ENCODE data around the gene TUBGCP2. TPM values are rescaled to one million over a fixed set of nuclear protein-coding genes. Genes with fewer than 3 reads are reported as not detected.

TUBGCP2 gene
- total and polyA plus RNA-seq, 11 donors, result 33.5 to 49.5 (median 38.2) TPM

GRCh38 chr10:133318494-133319127, 9.9 kb upstream of the TUBGCP2 start:
- H3K27me3 ChIP-seq, result peaks cover 0 to 15% (median 6%) of the 10 kb centered on the region in 9 donors
- 0 to 10% (median 9%) methylated on average over 25 to 51 of the region's 51 CpGs for WGBS, 4 donors
- H3K27ac ChIP-seq, result no peak overlapping the region
- peak in 4 of 5 donors; percentile 56 to 82 (median 58) for DNase-seq
- no peaks in the 10 kb centered on the region for H3K36me3 ChIP-seq
- TF ChIP-seq CTCF (IDR thresholded peaks at IDR 0.05) (peak; percentile 45 to 73 (median 62)), POLR2A (IDR thresholded peaks at IDR 0.05) (no peak)
- peaks cover 0 to 9% (median 4%) of the 10 kb centered on the region in 12 donors for H3K4me1 ChIP-seq
- H3K9me3 ChIP-seq, result peaks cover 0 to 4% (median 0%) of the 10 kb centered on the region in 12 donors
- H3K4me3 ChIP-seq, result peak overlapping the region in 10 of 12 donors; percentile 17 to 53 (median 39)
- intact Hi-C loops (cut with DNase I), result loop anchor here in 3 of 10 donors (5.0 to 10.0 kb wide), 5 partner anchors 171 to 484 kb away; no protein-coding TSS in a partner anchor
- ATAC-seq, result peak; percentile 68 to 92 (median 86)

GRCh38 chr10:133316732-133317131, 8.1 kb upstream of the TUBGCP2 start:
- Histone ChIP-seq H3K4me3 (no peak overlapping the region), H3K36me3 (peaks cover 0 to 16% (median 11%) of the 10 kb centered on the region in 9 donors), H3K27ac (no peak overlapping the region), H3K4me1 (peaks cover 0 to 9% (median 4%) of the 10 kb centered on the region in 12 donors), H3K9me3 (peaks cover 0 to 4% (median 0%) of the 10 kb centered on the region in 12 donors), H3K27me3 (peaks cover 0 to 15% (median 6%) of the 10 kb centered on the region in 9 donors)
- TF ChIP-seq POLR2A (IDR thresholded peaks at IDR 0.05) (no peak), CTCF (IDR thresholded peaks at IDR 0.05) (no peak)
- no peak for ATAC-seq
- intact Hi-C loops (cut with DNase I), result loop anchor here in 3 of 10 donors (5.0 to 10.0 kb wide), 5 partner anchors 169 to 482 kb away; no protein-coding TSS in a partner anchor
- no peak for DNase-seq
- WGBS, 4 donors, result 76 to 84% (median 82%) methylated on average over 7 of the region's 7 CpGs

GRCh38 chr10:133316266-133316665, 7.6 kb upstream of the TUBGCP2 start:
- intact Hi-C loops (cut with DNase I), result loop anchor here in 3 of 10 donors (5.0 to 10.0 kb wide), 5 partner anchors 169 to 481 kb away; no protein-coding TSS in a partner anchor
- 84 to 90% (median 89%) methylated on average over 5 to 9 of the region's 9 CpGs for WGBS, 4 donors
- ATAC-seq (no peak), DNase-seq (no peak)
- TF ChIP-seq POLR2A (IDR thresholded peaks at IDR 0.05) (no peak), CTCF (IDR thresholded peaks at IDR 0.05) (no peak)
- peaks cover 0 to 3% (median 0%) of the 10 kb centered on the region in 12 donors for H3K9me3 ChIP-seq
- peaks cover 0 to 9% (median 4%) of the 10 kb centered on the region in 12 donors for H3K4me1 ChIP-seq
- H3K27ac ChIP-seq, result no peak overlapping the region
- H3K36me3 ChIP-seq, result peaks cover 0 to 21% (median 15%) of the 10 kb centered on the region in 9 donors
- peaks cover 0 to 15% (median 6%) of the 10 kb centered on the region in 9 donors for H3K27me3 ChIP-seq
- no peak overlapping the region for H3K4me3 ChIP-seq

- TF ChIP-seq CTCF (IDR thresholded peaks at IDR 0.05) (no peak), POLR2A (IDR thresholded peaks at IDR 0.05) (no peak)
- Histone ChIP-seq H3K4me3 (no peak overlapping the region), H3K27me3 (peaks cover 0 to 15% (median 6%) of the 10 kb centered on the region in 9 donors), H3K27ac (no peak overlapping the region), H3K4me1 (peaks cover 0 to 9% (median 4%) of the 10 kb centered on the region in 12 donors), H3K36me3 (peaks cover 0 to 25% (median 18%) of the 10 kb centered on the region in 9 donors), H3K9me3 (no peaks in the 10 kb centered on the region)
- ATAC-seq, result no peak
- intact Hi-C loops (cut with DNase I), result loop anchor here in 3 of 10 donors (5.0 to 10.0 kb wide), 5 partner anchors 169 to 481 kb away; no protein-coding TSS in a partner anchor
- 71 to 90% (median 85%) methylated on average over 5 of the region's 5 CpGs for WGBS, 4 donors
- DNase-seq, result no peak
Measured at GRCh38 chr10:133315847-133316246, 7.2 kb upstream of the TUBGCP2 start.

Data from heart left ventricle (tissue), 16 donors.